ENCODE results near the gene LGALS7. TPM values are rescaled to one million over a fixed set of nuclear protein-coding genes. Genes with fewer than 3 reads are reported as not detected.

The LGALS7 gene
- total RNA-seq, 1 experiment from 2014 or later, result not detected

DNA sequence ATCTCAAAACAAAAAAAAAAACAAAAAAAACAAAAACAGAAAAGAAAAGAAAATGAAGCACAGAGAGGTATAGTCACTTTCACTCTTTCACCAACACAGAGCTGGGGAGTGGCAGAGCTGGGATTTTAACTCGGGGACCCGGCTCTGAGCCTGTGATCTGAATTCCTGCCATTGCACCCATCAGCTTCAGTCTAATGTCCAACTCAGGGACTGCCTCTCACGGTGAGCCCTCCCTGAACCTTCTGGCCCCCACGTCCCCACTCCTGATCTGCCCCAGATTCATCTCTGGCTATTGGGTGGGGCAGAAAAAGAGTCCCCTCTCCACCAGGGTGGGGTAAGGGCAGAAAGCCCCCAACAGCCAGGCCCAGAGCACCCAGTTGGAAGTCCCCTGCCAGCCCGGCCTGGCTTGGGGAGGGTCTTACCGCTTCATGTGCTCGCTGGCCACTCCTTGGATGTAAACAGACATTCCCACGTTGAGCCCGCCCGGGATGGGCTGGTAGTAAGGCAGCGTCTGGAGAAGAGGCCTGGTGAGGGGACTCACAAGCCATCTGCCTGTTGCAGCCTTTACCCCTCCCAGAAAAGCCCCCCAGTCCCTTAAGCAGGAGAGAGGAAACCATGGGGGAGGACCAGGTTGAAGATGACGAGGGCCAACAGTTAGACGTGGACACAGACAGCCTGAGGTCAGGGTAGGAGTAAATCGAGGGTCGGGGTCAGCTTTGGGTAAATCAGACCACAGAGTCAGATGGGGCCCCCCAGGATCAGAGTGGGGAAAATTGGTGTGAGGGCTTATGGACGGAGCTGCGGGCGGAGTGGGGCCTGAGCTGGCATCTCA lies 38.9 kb upstream of the LGALS7 start:
- in situ Hi-C loops (cut with HindIII; ENCODE audit: low pct_unique_long_range_greater_than_20kb, low sequenced_read_pairs) (no loop called here), intact Hi-C loops (cut with micrococcal nuclease; ENCODE audit: unreplicated experiment) (no loop called here)
- Histone ChIP-seq H3K27me3 (ENCODE audit: control insufficient read depth, insufficient read depth, low read length) (no peaks in the 10 kb centered on the region), H3K27ac (ENCODE audit: low read length) (no peak overlapping the region; the same call in 1 of the 2 replicates), H3K4me3 (ENCODE audit: low read depth in 2 of 2, low read length in 2 of 2) (no peak overlapping the region), H3K36me3 (ENCODE audit: control insufficient read depth, insufficient read depth, low read length) (peaks cover 3% of the 10 kb centered on the region; the same call in 1 of the 2 replicates), H3K9me3 (ENCODE audit: control insufficient read depth, insufficient read depth, low read depth, low read length) (no peaks in the 10 kb centered on the region), H3K4me1 (ENCODE audit: control insufficient read depth, insufficient read depth, low read length) (peaks cover 4% of the 10 kb centered on the region; the same call in 1 of the 2 replicates)
- no TSS peak for BruUV-seq (replicated peaks)
- ATAC-seq (no peak), DNase-seq (ENCODE audit: low read depth, low spot score) (no peak)
- CTCF ChIA-PET, result interaction anchor here (0.7 kb wide), 1 partner anchor 9 kb away, joined by 4 read pairs; no protein-coding TSS in a partner anchor
- TF ChIP-seq, protein P1, sequence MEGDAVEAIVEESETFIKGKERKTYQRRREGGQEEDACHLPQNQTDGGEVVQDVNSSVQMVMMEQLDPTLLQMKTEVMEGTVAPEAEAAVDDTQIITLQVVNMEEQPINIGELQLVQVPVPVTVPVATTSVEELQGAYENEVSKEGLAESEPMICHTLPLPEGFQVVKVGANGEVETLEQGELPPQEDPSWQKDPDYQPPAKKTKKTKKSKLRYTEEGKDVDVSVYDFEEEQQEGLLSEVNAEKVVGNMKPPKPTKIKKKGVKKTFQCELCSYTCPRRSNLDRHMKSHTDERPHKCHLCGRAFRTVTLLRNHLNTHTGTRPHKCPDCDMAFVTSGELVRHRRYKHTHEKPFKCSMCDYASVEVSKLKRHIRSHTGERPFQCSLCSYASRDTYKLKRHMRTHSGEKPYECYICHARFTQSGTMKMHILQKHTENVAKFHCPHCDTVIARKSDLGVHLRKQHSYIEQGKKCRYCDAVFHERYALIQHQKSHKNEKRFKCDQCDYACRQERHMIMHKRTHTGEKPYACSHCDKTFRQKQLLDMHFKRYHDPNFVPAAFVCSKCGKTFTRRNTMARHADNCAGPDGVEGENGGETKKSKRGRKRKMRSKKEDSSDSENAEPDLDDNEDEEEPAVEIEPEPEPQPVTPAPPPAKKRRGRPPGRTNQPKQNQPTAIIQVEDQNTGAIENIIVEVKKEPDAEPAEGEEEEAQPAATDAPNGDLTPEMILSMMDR (IDR thresholded peaks at IDR 0.05), result no peak
- TF ChIP-seq POLR2AphosphoS5 (IDR thresholded peaks at IDR 0.05; ENCODE audit: low read depth, low read length), result no peak
- TF ChIP-seq TCF7L2 (IDR thresholded peaks at IDR 0.05; ENCODE audit: low read depth, low read length), result no peak
- TF ChIP-seq, protein P2, sequence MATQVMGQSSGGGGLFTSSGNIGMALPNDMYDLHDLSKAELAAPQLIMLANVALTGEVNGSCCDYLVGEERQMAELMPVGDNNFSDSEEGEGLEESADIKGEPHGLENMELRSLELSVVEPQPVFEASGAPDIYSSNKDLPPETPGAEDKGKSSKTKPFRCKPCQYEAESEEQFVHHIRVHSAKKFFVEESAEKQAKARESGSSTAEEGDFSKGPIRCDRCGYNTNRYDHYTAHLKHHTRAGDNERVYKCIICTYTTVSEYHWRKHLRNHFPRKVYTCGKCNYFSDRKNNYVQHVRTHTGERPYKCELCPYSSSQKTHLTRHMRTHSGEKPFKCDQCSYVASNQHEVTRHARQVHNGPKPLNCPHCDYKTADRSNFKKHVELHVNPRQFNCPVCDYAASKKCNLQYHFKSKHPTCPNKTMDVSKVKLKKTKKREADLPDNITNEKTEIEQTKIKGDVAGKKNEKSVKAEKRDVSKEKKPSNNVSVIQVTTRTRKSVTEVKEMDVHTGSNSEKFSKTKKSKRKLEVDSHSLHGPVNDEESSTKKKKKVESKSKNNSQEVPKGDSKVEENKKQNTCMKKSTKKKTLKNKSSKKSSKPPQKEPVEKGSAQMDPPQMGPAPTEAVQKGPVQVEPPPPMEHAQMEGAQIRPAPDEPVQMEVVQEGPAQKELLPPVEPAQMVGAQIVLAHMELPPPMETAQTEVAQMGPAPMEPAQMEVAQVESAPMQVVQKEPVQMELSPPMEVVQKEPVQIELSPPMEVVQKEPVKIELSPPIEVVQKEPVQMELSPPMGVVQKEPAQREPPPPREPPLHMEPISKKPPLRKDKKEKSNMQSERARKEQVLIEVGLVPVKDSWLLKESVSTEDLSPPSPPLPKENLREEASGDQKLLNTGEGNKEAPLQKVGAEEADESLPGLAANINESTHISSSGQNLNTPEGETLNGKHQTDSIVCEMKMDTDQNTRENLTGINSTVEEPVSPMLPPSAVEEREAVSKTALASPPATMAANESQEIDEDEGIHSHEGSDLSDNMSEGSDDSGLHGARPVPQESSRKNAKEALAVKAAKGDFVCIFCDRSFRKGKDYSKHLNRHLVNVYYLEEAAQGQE (IDR thresholded peaks at IDR 0.05; ENCODE audit: insufficient read depth in 1 of 2, low read depth in 2 of 2, low read length in 1 of 2), result no peak
- TF ChIP-seq SIN3A (IDR thresholded peaks at IDR 0.05; ENCODE audit: borderline replicate concordance, insufficient read depth, low read depth, low read length), result no peak
- POLR2A ChIA-PET, result no interaction called here

DNA sequence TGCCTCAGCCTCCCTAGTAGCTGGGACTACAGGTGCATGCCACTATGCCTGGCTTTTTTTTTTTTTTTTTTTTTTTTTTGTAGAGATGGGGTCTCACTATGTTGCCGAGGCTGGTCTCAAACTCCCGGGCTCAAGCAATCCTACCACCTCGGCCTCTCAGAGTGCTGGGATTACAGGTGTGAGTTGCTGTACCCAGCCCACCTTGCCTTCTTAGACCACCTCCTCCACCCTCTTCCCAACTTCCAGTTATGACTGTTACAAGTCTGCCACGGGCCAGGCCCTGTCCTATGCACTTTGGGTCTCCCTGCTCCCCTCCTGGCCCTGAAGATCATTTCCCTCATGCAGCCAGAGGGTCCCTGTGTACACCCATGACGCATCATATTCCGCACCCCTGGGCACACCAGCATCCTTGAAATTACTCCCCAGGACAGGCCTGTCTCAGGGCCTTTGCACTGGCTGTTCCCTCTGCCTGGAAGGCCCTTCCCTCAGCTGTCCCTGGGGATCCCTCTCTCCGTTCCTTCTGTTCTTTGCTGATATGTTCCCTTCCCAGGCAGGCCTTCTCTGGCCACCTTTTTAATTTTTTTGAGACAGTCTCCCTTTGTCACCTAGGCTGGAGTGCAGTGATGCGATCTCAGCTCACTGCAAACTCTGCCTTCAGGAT lies 36.4 kb upstream of the LGALS7 start:
- BruUV-seq (replicated peaks), result no TSS peak
- TF ChIP-seq POLR2AphosphoS5 (IDR thresholded peaks at IDR 0.05; ENCODE audit: low read depth, low read length) (no peak), TCF7L2 (IDR thresholded peaks at IDR 0.05; ENCODE audit: low read depth, low read length) (no peak), SIN3A (IDR thresholded peaks at IDR 0.05; ENCODE audit: borderline replicate concordance, insufficient read depth, low read depth, low read length) (no peak)
- TF ChIP-seq, protein P2 (IDR thresholded peaks at IDR 0.05; ENCODE audit: insufficient read depth in 1 of 2, low read depth in 2 of 2, low read length in 1 of 2), result no peak
- TF ChIP-seq, protein P1 (IDR thresholded peaks at IDR 0.05), result no peak
- in situ Hi-C loops (cut with HindIII; ENCODE audit: low pct_unique_long_range_greater_than_20kb, low sequenced_read_pairs) (no loop called here), intact Hi-C loops (cut with micrococcal nuclease; ENCODE audit: unreplicated experiment) (no loop called here)
- ATAC-seq, result no peak
- H3K27ac ChIP-seq (ENCODE audit: low read length), result no peak overlapping the region
- no peaks in the 10 kb centered on the region for H3K27me3 ChIP-seq (ENCODE audit: control insufficient read depth, insufficient read depth, low read length)
- no peaks in the 10 kb centered on the region for H3K9me3 ChIP-seq (ENCODE audit: control insufficient read depth, insufficient read depth, low read depth, low read length)
- DNase-seq (ENCODE audit: low read depth, low spot score), result no peak
- ChIA-PET POLR2A (interaction anchor here (0.6 to 1.0 kb wide), 4 partner anchors 15 to 177 kb away, joined by 3 to 7 read pairs (median 4); no protein-coding TSS in a partner anchor), CTCF (interaction anchor here (0.7 kb wide), 1 partner anchor 794 kb away, joined by 13 read pairs; no protein-coding TSS in a partner anchor)
- H3K36me3 ChIP-seq (ENCODE audit: control insufficient read depth, insufficient read depth, low read length), result no peaks in the 10 kb centered on the region
- H3K4me1 ChIP-seq (ENCODE audit: control insufficient read depth, insufficient read depth, low read length), result peaks cover 4% of the 10 kb centered on the region; the same call in 1 of the 2 replicates
- no peak overlapping the region for H3K4me3 ChIP-seq (ENCODE audit: low read depth in 2 of 2, low read length in 2 of 2)
